HepG2 (cell line): ENCODE results near the gene LRP5. TPM values are rescaled to one million over a fixed set of nuclear protein-coding genes. Genes with fewer than 3 reads are reported as not detected.

Experiments
- ATAC-seq: fragments of 200-7000 bp; cut with Tn5 transposase; 3 replicates; pipeline ENCODE4 v1.9.1; 2020; ENCODE audit warnings: mild to moderate bottlenecking, moderate library complexity
- BruUV-seq: library from RNA; stranded (reverse); fragments of 400-500 nt; replicated peaks from 2 replicates; lab custom pipeline; 2021; lab: Mats Ljungman, UMichigan
- CTCF ChIA-PET: fragments of 300-600 bp; formaldehyde crosslinking; extraction: SDS; loops from one replicate; lab custom pipeline; 2021; ENCODE audit warnings: low total read pairs, inconsistent platforms, low intra/inter-chr PET ratio; lab: Yijun Ruan, JAX
- POLR2A ChIA-PET: fragments of 350-600 bp; sonication (Branson Sonifier 250); formaldehyde crosslinking; loops from one replicate; lab custom pipeline; 2020; ENCODE audit warnings: antibody characterized with exemption, inconsistent platforms; lab: Yijun Ruan, JAX
- DNase-seq: peaks from one replicate; pipeline ENCODE4 v3.0.0-alpha.2; 2015; ENCODE audit warnings: low spot score
- FAIRE-seq: peaks from 3 replicates; lab custom pipeline; 2011; peaks lifted over from hg19 to GRCh38; lab: Jason Lieb, UNC
- H2AFZ ChIP-seq: one replicate; pipeline ENCODE4 v1.6.1; 2011; ENCODE audit warnings: low read length, inconsistent platforms
- H3K27ac ChIP-seq: fragments of 300-600 bp; 3 replicates; pipeline ENCODE4 v1.8.0; 2011; ENCODE audit warnings: mixed run types, mild to moderate bottlenecking, mixed read lengths, low read length, inconsistent platforms; ENCODE audit not compliant: insufficient read depth; ENCODE audit errors: extremely low read length
- H3K27me3 ChIP-seq, 2 experiments: fragments of 200-600 bp in 1 of 2; 2 replicates in 1 of 2; 3 replicates in 1 of 2; pipeline versions ENCODE4 v1.6.0 to v1.8.0; 2011; ENCODE audit warnings: low read length in 2 of 2, mild to moderate bottlenecking in 2 of 2, moderate library complexity in 2 of 2, inconsistent platforms in 1 of 2; ENCODE audit not compliant: insufficient read depth in 2 of 2, control insufficient read depth in 1 of 2
- H3K36me3 ChIP-seq, 2 experiments: fragments of 200-600 bp in 1 of 2; replicated peaks in 1 of 2; 2 replicates in 1 of 2; 3 replicates in 1 of 2; pipeline versions ENCODE4 v1.5.1 to v1.8.0; 2011; ENCODE audit warnings: low read length in 2 of 2, inconsistent platforms in 1 of 2; ENCODE audit not compliant: insufficient read depth in 2 of 2, control insufficient read depth in 1 of 2
- H3K4me1 ChIP-seq: 2 replicates; pipeline ENCODE4 v1.5.1; 2012; ENCODE audit warnings: low read length, inconsistent platforms; ENCODE audit not compliant: insufficient read depth
- H3K4me2 ChIP-seq: 2 replicates; pipeline ENCODE4 v1.6.0; 2011; ENCODE audit warnings: low read depth, low read length, inconsistent platforms
- H3K4me3 ChIP-seq, 3 experiments: fragments of 200-600 bp in 1 of 3; sonication (generic), shearing (Covaris generic) in 1 of 3; replicated peaks in 1 of 3; 2 replicates each; pipeline ENCODE4 v1.5.1; 2011 to 2016; ENCODE audit warnings: low read length in 3 of 3, inconsistent platforms in 2 of 3, low read depth in 2 of 3, mild to moderate bottlenecking in 2 of 3, control low read depth in 1 of 3, mixed read lengths in 1 of 3; ENCODE audit not compliant: insufficient read depth in 1 of 3
- H3K79me2 ChIP-seq: one replicate; pipeline ENCODE4 v1.6.1; 2011; ENCODE audit warnings: low read length, inconsistent platforms; ENCODE audit not compliant: insufficient read depth
- H3K9ac ChIP-seq: 2 replicates; pipeline ENCODE4 v1.6.0; 2011; ENCODE audit warnings: mild to moderate bottlenecking, low read depth, low read length, inconsistent platforms; ENCODE audit not compliant: insufficient read depth
- H3K9me3 ChIP-seq: 2 replicates; pipeline ENCODE4 v1.5.1; 2012; ENCODE audit warnings: mild to moderate bottlenecking, low read length
- H4K20me1 ChIP-seq: 2 replicates; pipeline ENCODE4 v1.6.0; 2011; ENCODE audit warnings: inconsistent platforms, mild to moderate bottlenecking, low read length, moderate library complexity; ENCODE audit not compliant: insufficient read depth
- KDM6A ChIP-seq: IDR thresholded peaks from 2 replicates; pipeline ENCODE4 v1.6.1; 2016; ENCODE audit warnings: low read depth
- NFRKB ChIP-seq: fragments of 450-650 bp; IDR thresholded peaks from 2 replicates; pipeline ENCODE4 v1.6.1; 2017
- ZNF446 ChIP-seq: sonication (generic); formaldehyde crosslinking; IDR thresholded peaks from 2 replicates; pipeline ENCODE4 v1.5.0; 2020; ENCODE audit warnings: mild to moderate bottlenecking, missing genetic modification reagents
- ZNF546 ChIP-seq: sonication (generic); formaldehyde crosslinking; conservative IDR thresholded peaks from 2 replicates; pipeline ENCODE4 v1.8.1; 2023; ENCODE audit warnings: mild to moderate bottlenecking, missing genetic modification reagents
- WGBS: methylation state at CpG from one replicate; pipeline ENCODE4 v1.1.6; 2017; ENCODE audit warnings: low lambda C conversion rate; 5-methylcytosine and 5-hydroxymethylcytosine counted together
- in situ Hi-C: cut with HindIII; loops from 2 replicates; pipeline ENCODE4 v1.10.0; 2017; ENCODE audit warnings: low pct_unique_long_range_greater_than_20kb; ENCODE audit not compliant: extremely low pct_ligation_motif_present
- intact Hi-C: fragments of 100-400 bp; cut with micrococcal nuclease; formaldehyde crosslinking; loops from one replicate; pipeline ENCODE4 v1.10.0; 2022; ENCODE audit not compliant: unreplicated experiment
- polyA plus RNA-seq, 8 experiments: library from polyadenylated mRNA; depleted of rRNA in 3 of 8; stranded (reverse) in 7 of 8; unstranded in 1 of 8; fragments of >200 nt; fragmentation: Illumina TruSeq in 4 of 8; extraction: Trizol in 4 of 8; gene quantifications; 2 replicates each; pipeline versions ENCODE4 v1.2.1 to v1.2.3, GENCODE V29; 2011 to 2016; ENCODE audit warnings: low read depth in 4 of 8, missing spikeins in 1 of 8, mixed read lengths in 1 of 8; ENCODE audit not compliant: insufficient read depth in 1 of 8
- total RNA-seq, 5 experiments: library from RNA; depleted of rRNA; stranded (reverse); fragments of >200 nt; fragmentation: Illumina TruSeq; extraction: Trizol; gene quantifications; 2 replicates each; pipeline ENCODE4 v1.2.3, GENCODE V29; 2016; ENCODE audit warnings: low read depth in 1 of 5
- TF ChIP-seq, protein P1 (sequence below): sonication (generic); formaldehyde crosslinking; IDR thresholded peaks from 2 replicates; pipeline ENCODE4 v1.5.1; 2020; ENCODE audit warnings: mild to moderate bottlenecking, missing genetic modification reagents, moderate library complexity
- TF ChIP-seq, protein P2 (sequence below): IDR thresholded peaks from 2 replicates; pipeline ENCODE4 v1.6.1; 2016; ENCODE audit warnings: control low read depth

Gene LRP5
- total and polyA plus RNA-seq, 2 of the 13 experiments (the other 11 are each of a cell fraction or from before 2014, with no cell fraction given) = 40.4 to 64.0 TPM

DNA sequence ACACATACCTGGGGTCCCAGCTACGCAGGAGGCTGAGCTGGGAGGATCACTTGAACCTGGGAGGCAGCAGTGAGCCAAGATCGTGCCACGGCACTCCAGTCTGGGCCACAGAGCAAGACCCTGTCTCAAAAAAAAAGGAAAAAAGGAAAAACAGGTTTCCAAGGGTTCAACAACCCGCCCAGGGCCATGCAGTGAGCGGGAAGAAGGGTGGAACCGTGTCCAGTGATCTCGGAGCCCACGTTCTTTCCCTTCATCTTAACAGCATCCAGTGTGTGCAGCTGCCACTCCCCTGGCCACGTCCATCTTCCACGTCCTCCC lies 14.9 kb upstream of the LRP5 start:
- Histone ChIP-seq H3K79me2 (peaks cover 26% of the 10 kb centered on the region), H4K20me1 (no peaks in the 10 kb centered on the region), H3K9ac (peak overlapping the region; percentile 99), H2AFZ (no peak overlapping the region), H3K27ac (peak overlapping the region; percentile 100), H3K36me3 (0 out of 5 replicates have a peak, but pooled peaks cover 0 to 2% of the 10 kb centered on the region in 2 experiments), H3K9me3 (no peaks in the 10 kb centered on the region), H3K4me3 (peak overlapping the region; percentile 30 to 83 (median 51); a peak in 5 of 6 replicates), H3K4me2 (peak overlapping the region; percentile 94), H3K4me1 (peaks cover 53% of the 10 kb centered on the region), H3K27me3 (no peaks in the 10 kb centered on the region; a peak in 1 of 5 replicates)
- intact Hi-C loops (no loop called here), in situ Hi-C loops (loop anchor here (5.0 kb wide), 2 partner anchors 40 to 85 kb away; partner anchors contain the start of gene KMT5B)
- TF ChIP-seq ZNF446 = no peak
- TF ChIP-seq KDM6A (CRISPR knock-in tag) = no peak
- no peak for TF ChIP-seq NFRKB
- TF ChIP-seq, protein P1, sequence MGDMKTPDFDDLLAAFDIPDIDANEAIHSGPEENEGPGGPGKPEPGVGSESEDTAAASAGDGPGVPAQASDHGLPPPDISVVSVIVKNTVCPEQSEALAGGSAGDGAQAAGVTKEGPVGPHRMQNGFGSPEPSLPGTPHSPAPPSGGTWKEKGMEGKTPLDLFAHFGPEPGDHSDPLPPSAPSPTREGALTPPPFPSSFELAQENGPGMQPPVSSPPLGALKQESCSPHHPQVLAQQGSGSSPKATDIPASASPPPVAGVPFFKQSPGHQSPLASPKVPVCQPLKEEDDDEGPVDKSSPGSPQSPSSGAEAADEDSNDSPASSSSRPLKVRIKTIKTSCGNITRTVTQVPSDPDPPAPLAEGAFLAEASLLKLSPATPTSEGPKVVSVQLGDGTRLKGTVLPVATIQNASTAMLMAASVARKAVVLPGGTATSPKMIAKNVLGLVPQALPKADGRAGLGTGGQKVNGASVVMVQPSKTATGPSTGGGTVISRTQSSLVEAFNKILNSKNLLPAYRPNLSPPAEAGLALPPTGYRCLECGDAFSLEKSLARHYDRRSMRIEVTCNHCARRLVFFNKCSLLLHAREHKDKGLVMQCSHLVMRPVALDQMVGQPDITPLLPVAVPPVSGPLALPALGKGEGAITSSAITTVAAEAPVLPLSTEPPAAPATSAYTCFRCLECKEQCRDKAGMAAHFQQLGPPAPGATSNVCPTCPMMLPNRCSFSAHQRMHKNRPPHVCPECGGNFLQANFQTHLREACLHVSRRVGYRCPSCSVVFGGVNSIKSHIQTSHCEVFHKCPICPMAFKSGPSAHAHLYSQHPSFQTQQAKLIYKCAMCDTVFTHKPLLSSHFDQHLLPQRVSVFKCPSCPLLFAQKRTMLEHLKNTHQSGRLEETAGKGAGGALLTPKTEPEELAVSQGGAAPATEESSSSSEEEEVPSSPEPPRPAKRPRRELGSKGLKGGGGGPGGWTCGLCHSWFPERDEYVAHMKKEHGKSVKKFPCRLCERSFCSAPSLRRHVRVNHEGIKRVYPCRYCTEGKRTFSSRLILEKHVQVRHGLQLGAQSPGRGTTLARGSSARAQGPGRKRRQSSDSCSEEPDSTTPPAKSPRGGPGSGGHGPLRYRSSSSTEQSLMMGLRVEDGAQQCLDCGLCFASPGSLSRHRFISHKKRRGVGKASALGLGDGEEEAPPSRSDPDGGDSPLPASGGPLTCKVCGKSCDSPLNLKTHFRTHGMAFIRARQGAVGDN (CRISPR knock-in tag) = no peak
- TF ChIP-seq, protein P2, sequence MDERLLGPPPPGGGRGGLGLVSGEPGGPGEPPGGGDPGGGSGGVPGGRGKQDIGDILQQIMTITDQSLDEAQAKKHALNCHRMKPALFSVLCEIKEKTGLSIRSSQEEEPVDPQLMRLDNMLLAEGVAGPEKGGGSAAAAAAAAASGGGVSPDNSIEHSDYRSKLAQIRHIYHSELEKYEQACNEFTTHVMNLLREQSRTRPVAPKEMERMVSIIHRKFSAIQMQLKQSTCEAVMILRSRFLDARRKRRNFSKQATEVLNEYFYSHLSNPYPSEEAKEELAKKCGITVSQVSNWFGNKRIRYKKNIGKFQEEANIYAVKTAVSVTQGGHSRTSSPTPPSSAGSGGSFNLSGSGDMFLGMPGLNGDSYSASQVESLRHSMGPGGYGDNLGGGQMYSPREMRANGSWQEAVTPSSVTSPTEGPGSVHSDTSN (CRISPR knock-in tag) = no peak
- 0 out of 2 replicates have a peak, but pooled peaks have one; percentile 67 for TF ChIP-seq ZNF546 (CRISPR knock-in tag)
- ATAC-seq (peak; percentile 4), DNase-seq (no peak), FAIRE-seq (no peak)
- POLR2A ChIA-PET = interaction anchor here (0.8 to 8.1 kb wide), 29 partner anchors 10 to 287 kb away, joined by 3 to 220 read pairs (median 12); partner anchors contain the start of genes ALDH3B1, C11orf24, KMT5B and LRP5
- no TSS peak for BruUV-seq
- CTCF ChIA-PET = interaction anchor here (1.1 to 3.0 kb wide), 6 partner anchors 12 to 88 kb away, joined by 3 to 43 read pairs (median 7); partner anchors contain the start of genes C11orf24 and KMT5B
- 32% methylated on average over 9 of the region's 10 CpGs for WGBS
